RWPE2 (cell line): ENCODE results near the gene SNTB2.
A peak's percentile ranks its signal among the peaks of the same experiment; 100 is the strongest.

Experiments
- ATAC-seq: fragments of 200-7000 bp; cut with Tn5 transposase; 3 replicates; pipeline ENCODE4 v1.9.1; 2021; ENCODE audit warnings: low read depth
- DNase-seq: peaks from one replicate; pipeline ENCODE4 v3.0.0-alpha.2; 2020; ENCODE audit warnings: low spot score
- H3K27ac ChIP-seq: fragments of 450-650 bp; 2 replicates; pipeline ENCODE4 v1.5.1; 2017; ENCODE audit warnings: mild to moderate bottlenecking; ENCODE audit not compliant: poor library complexity, severe bottlenecking
- H3K27me3 ChIP-seq: fragments of 250-450 bp; sonication (Bioruptor Pico); 2 replicates; pipeline ENCODE4 v1.5.1; 2021; ENCODE audit warnings: mild to moderate bottlenecking, moderate library complexity; ENCODE audit not compliant: insufficient read depth, poor library complexity, severe bottlenecking
- H3K36me3 ChIP-seq: fragments of 250-450 bp; sonication (Bioruptor Pico); 2 replicates; pipeline ENCODE4 v1.5.1; 2020; ENCODE audit warnings: low read depth, mild to moderate bottlenecking, moderate library complexity
- H3K4me1 ChIP-seq: fragments of 250-450 bp; sonication (Bioruptor Pico); 2 replicates; pipeline ENCODE4 v1.5.1; 2021; ENCODE audit warnings: mild to moderate bottlenecking, moderate library complexity; ENCODE audit not compliant: insufficient read depth, poor library complexity, severe bottlenecking
- H3K4me3 ChIP-seq: fragments of 250-450 bp; sonication (Bioruptor Pico); 2 replicates; pipeline ENCODE4 v1.5.1; 2021; ENCODE audit warnings: mild to moderate bottlenecking, moderate library complexity; ENCODE audit not compliant: severe bottlenecking
- H3K9me3 ChIP-seq: fragments of 250-450 bp; sonication (Bioruptor Pico); 2 replicates; pipeline ENCODE4 v1.5.1; 2021; ENCODE audit warnings: mild to moderate bottlenecking, moderate library complexity; ENCODE audit not compliant: severe bottlenecking
- CTCF ChIP-seq: fragments of 450-650 bp; IDR thresholded peaks from one replicate; pipeline ENCODE4 v1.5.1; 2017; ENCODE audit warnings: mild to moderate bottlenecking, moderate library complexity; ENCODE audit not compliant: poor library complexity, severe bottlenecking

Gene SNTB2

DNA sequence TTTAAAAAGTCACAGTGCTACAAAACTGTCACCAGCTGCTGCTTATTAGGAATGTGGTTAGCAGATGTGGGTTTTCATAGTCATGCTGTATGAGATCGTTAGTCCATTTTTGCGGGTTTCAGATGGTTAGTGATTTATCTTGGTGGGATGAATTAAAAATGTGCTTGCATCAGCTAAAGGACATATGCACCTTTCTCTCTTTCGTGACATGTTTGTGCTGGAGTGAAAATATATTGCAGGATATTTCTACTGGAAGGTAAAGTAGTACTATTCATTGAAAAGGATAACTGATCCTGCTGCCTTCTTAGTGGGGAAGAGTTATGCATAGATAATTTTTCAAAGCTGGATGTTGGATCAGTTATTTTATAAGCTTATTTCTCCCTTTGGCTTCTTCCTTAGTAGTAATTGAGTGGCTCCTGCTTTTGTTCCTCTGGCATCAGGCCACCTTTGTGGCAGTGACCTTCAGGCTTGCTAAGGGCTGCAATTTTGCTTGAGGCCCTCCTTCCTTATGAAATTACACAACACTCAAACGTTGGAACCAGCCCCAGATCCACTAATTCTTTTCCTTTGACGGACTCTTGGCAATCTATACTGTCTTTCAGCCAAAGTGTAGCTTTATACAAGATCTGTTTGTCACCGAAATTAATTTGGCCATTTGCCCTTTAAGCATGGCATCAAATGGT lies 7.5 kb upstream of the SNTB2 start:
- Histone ChIP-seq H3K4me3 (no peak overlapping the region), H3K27ac (peak overlapping the region; percentile 7), H3K4me1 (peaks cover 29% of the 10 kb centered on the region), H3K9me3 (no peaks in the 10 kb centered on the region), H3K36me3 (no peaks in the 10 kb centered on the region), H3K27me3 (no peaks in the 10 kb centered on the region)
- no peak for TF ChIP-seq CTCF
- no peak for DNase-seq
- peak; percentile 48; the same call in 2 of the 3 replicates for ATAC-seq

DNA sequence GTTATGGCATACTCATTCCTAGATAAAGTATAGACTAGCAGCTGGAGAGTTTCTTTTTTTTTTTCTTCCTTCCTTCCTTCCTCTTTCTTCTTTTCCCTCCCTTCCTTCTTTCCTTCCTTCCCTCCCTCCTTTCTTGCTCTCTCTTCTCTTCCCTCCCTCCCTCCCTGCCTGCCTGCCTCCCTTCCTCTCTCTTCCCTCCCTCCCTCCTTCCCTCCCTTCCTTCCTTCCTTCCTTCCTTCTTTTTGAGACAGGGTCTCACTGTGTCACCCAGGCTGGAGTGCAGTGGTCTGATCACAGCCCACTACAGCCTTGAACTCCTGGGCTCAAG lies 7.0 kb upstream of the SNTB2 start:
- ATAC-seq (no peak), DNase-seq (no peak)
- H3K27me3 ChIP-seq, result no peaks in the 10 kb centered on the region
- H3K4me1 ChIP-seq, result peaks cover 29% of the 10 kb centered on the region
- H3K4me3 ChIP-seq, result no peak overlapping the region
- H3K9me3 ChIP-seq, result no peaks in the 10 kb centered on the region
- peak overlapping the region; percentile 7 for H3K27ac ChIP-seq
- no peaks in the 10 kb centered on the region for H3K36me3 ChIP-seq
- TF ChIP-seq CTCF, result no peak

DNA sequence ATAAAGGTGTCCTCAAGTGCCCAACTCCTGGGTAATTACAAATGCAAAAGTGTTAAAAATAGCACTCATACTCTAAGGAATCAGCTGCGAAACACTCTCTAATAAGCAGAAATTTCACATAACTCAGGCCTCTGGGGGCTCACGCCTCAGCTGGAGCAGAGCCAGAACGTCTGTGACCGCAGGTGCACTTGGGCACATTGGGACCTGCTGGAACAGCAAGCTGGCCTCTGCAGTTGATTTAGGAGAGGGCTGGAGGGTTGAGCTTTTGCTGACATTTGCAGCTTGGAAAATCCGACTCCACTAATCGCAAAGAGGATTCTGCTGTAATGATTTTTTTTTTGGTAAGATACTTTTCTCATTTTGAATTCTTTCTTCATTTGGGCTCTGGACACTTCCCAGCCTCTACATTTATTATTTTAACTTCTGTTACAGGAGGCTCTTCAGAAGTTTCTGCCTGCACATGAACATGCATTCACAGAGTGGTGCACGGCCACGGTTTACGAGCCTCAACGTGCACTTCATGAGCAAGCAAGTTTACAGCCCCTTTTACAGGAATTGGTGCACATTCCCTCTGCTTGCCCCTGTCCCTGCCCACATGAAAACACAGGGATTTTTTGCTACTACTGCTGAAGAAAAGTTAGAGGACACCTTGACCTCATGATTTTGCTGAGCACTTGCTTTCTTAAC lies 4.1 kb upstream of the SNTB2 start:
- Histone ChIP-seq H3K4me1 (peaks cover 34% of the 10 kb centered on the region), H3K9me3 (no peaks in the 10 kb centered on the region), H3K36me3 (no peaks in the 10 kb centered on the region), H3K27ac (peak overlapping the region; percentile 24), H3K27me3 (no peaks in the 10 kb centered on the region), H3K4me3 (no peak overlapping the region)
- no peak for TF ChIP-seq CTCF
- ATAC-seq (no peak), DNase-seq (no peak)

DNA sequence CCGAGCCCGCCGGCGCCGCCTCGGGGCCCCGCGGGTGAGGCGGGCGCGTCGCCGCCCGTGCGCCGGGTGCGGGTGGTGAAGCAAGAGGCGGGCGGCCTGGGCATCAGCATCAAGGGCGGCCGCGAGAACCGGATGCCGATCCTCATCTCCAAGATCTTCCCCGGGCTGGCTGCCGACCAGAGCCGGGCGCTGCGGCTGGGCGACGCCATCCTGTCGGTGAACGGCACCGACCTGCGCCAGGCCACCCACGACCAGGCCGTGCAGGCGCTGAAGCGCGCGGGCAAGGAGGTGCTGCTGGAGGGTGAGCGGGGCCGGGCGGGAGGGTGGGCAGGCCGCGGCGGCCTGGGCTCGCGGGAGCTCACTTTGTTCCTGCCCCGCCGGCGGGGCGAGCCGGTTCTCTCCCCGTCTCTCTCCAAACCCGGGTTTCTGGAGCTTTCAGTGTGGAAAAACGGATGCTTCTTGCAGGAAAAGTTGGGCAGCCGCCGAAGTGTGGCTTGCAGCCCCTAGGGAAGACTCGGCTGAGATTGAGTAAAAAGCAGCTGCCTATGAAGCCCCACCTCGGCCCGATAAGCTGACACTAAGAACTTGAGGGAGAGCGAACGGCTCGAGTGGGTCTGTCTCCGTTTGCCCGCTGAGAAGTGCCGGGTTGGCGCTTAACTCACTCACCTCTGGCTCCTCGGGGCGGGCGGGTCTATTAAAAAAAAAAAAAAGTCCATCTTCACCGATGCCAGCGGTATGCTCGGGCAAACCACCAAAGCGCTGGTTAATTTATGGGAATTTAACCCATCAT lies 677 bp downstream of the SNTB2 start:
- H3K4me3 ChIP-seq, result peak overlapping the region; percentile 86
- peak overlapping the region; percentile 77 for H3K27ac ChIP-seq
- no peaks in the 10 kb centered on the region for H3K27me3 ChIP-seq
- TF ChIP-seq CTCF, result no peak
- ATAC-seq, result peak; percentile 28
- H3K9me3 ChIP-seq, result no peaks in the 10 kb centered on the region
- no peak for DNase-seq
- peaks cover 33% of the 10 kb centered on the region for H3K4me1 ChIP-seq
- no peaks in the 10 kb centered on the region for H3K36me3 ChIP-seq
